Stimulated activated CD4-positive, alpha-beta T cell treated with anti-CD3 and anti-CD28 coated beads, Interleukin-4, amount 100 ng/mL, for 24 hours (primary cell): ENCODE measurements around the gene PRR5L.

Source experiments
- DNase-seq: peaks from one replicate; pipeline ENCODE4 v3.0.0-alpha.2; 2020

PRR5L gene

DNA sequence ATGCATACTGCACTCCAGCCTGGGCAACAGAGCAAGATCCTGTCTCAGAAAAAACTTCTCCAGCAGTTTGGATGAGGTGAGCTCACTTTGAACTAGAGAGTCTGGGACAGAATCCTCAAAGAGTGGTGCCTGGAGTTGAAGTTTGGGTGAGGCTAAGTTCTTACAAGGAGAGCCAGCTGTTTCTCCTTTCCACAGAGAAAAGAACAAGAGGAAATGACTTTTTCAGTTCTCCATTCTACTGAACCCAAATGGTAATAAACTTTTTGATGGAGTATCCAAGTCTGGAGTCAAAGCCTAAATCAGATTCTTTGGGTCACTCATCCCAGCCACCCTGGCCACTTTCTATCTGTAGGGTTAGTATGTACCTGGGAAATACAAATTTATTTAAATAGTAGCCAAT lies 111.3 kb downstream of the PRR5L start:
- DNase-seq = no peak

DNA sequence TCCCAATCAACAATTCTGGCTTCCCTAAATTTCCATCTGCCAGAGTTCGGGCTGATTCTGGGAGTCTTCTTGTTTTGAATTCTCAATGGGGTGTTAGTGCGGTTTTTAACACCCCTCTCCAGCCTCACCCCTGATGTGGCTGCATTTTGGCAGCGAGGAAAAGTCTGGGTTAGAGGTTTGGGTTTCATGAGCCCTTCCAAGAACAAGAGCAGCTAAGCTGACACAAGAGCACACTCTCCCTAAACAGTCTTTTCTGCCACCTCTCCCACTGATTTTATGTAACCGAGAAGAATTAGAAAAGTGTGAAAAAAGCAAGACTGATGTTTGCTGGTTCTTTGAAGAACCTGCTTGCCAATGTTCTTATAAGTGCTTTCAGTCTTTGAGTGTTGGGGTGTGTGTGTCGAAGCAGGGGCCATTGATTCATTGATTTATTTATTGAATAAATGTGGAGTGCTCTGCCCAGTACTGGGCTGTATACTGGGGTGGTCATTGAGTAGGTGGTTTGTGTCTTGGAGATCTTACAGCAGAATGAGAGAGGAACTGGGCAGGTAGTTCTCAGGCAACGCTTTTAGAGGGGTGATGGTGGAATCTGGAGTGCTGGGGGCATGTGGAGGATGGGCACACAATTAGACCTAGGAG lies 112.5 kb downstream of the PRR5L start:
- DNase-seq = no peak

GRCh38 chr11:36409152-36409816 lies 113.2 kb downstream of the PRR5L start:
- peak; percentile 40 for DNase-seq

GRCh38 chr11:36411202-36411640 lies 115.1 kb downstream of the PRR5L start:
- DNase-seq = no peak

GRCh38 chr11:36412781-36413383 lies 116.8 kb downstream of the PRR5L start:
- DNase-seq = no peak

DNA sequence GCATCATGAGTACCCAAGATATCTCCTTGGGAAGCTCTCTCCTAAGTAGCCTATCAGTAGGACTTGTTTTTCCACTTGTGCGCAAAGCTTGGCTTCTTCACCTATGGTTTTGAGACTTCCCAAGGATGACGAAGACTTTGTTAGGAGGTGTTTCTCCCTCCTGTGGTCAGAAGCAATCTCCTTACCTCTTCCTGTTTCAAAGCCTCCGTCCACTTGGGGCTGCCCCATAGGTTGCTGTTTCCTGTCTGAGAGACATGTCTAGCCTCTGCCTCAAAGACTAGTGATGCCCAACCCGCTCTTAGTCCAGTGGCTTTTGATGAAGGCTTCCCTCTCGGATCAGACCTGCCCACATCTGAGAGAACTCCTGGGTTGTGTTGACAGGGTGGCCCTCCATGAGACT lies 121.1 kb downstream of the PRR5L start:
- no peak for DNase-seq

DNA sequence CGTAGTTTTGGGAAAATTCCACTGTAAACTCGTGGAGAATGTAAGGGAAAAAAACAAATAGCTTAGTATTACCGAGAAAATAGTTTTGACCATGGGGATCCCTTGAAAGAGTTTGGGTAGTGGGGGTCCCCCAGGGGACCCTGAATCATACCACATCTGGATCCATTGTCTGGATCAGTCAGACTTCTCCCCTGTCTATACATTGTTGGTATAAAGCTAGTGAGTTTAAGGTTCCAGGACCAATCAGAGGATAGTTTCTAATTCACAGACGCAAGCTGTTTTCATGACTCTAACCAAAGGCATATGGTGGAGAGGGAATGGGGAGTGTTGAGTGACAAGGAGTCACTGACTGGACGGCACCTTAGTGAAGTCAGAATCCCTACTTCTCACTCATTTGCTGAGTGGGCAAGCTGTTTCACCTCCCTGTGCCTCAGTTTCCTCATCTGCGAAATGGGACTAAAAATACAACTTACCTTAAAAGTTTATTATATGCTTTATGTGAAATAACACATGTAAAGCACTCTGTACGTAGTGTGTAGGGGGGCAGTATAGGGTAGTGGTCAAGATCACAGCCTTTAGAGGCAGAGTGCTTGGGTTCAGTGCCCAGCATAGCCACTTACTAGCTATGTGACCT lies 123.8 kb downstream of the PRR5L start:
- DNase-seq = no peak

- no peak for DNase-seq
Observed at GRCh38 chr11:36421546-36422155, 125.6 kb downstream of the PRR5L start.

- DNase-seq = no peak
Observed at GRCh38 chr11:36425561-36426081, 129.5 kb downstream of the PRR5L start.

- no peak for DNase-seq
Observed at GRCh38 chr11:36426226-36426848, 130.2 kb downstream of the PRR5L start.

DNA sequence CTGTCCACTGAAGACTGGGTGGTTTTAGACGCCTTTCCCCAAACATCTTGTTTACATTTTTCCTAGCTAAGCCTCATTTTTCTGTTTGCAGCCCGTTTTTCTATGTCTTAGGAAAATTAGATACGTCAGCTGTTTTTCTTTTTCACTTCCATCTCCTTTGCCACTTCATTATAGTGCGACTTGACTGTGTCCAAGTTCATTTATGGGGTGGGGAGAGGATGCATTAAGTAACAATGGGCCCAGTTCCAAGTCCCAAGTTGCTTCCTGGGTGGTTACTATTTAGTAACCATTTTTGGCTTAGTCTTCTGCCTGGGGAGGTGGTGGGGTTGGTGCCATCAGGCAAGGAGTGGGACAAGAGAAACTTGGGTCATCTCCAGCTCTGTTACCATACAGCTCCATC lies 131.0 kb downstream of the PRR5L start:
- DNase-seq = no peak

- no peak for DNase-seq
Observed at GRCh38 chr11:36427876-36428275, 131.8 kb downstream of the PRR5L start.

- peak; percentile 31 for DNase-seq
Observed at GRCh38 chr11:36431429-36432092, 135.5 kb downstream of the PRR5L start.

GRCh38 chr11:36432093-36432469 lies 136.0 kb downstream of the PRR5L start:
- no peak for DNase-seq

- no peak for DNase-seq
Observed at GRCh38 chr11:36432738-36433137, 136.7 kb downstream of the PRR5L start.

- DNase-seq = no peak
Observed at GRCh38 chr11:36436064-36436463, 140.0 kb downstream of the PRR5L start.

DNA sequence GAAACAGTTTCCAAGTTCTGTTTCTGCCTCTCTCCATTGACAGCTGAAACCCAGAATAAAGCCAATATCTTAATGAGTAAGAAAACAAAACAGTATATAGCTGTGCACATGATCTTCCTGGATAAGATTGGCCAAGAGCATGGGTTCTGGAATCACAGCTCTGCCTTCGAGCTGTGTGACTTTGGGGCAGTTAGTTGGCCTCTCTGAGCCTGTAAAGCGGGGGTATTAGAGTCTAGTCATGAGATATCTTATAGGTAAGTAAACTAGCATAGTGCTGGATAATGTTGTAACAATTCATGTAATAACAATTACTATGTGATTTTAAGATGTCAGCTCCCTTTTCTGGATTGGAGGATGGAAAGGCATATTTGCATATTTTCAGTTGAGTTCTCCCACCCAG lies 140.5 kb downstream of the PRR5L start:
- no peak for DNase-seq

- no peak for DNase-seq
Observed at GRCh38 chr11:36437413-36437812, 141.3 kb downstream of the PRR5L start.

- no peak for DNase-seq
Observed at GRCh38 chr11:36438126-36438525, 142.0 kb downstream of the PRR5L start.

GRCh38 chr11:36441610-36442208 lies 145.6 kb downstream of the PRR5L start:
- no peak for DNase-seq

DNA sequence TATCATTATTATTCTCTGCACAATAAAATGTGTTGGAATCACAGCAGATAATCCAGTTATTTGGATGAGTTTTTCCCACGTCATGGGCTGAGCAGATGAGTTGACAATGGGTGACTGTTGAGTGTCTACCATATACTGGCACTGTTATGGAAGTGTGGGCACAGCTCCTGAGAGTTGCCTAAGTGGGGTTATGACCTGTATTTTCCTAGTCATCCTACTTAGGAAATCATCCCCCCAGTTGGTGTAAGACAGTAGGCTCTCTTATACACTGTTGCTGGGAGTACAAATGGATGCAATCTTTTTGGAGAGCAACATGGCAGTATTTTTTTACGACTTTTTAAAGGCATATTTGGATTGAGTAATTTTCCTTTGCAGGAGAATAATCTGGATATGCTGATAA lies 147.6 kb downstream of the PRR5L start:
- DNase-seq = no peak

- no peak for DNase-seq
Observed at GRCh38 chr11:36446135-36446534, 150.0 kb downstream of the PRR5L start.
